ENCODE results near the gene PATJ.
A peak's percentile ranks its signal among the peaks of the same experiment; 100 is the strongest.
"Not testable (repeated sequence)": the region's sequence is repeated elsewhere in the genome, so short reads cannot be mapped to it uniquely, and the experiment has no call there.

PATJ gene

DNA sequence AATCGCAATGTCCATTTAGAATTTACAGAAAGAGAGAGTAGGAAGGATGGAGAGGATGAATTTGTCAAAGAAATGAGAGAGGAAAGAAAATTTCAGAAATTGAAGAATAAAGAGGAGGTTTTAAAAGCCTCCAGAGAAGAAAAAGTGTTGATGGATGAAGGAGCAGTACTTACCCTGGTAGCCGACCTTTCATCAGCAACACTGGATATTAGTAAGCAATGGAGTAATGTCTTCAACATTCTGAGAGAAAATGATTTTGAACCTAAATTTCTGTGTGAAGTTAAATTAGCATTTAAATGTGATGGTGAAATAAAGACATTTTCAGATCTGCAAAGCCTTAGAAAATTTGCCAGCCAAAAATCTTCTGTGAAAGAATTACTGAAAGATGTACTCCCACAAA lies 464.9 kb downstream of the PATJ start:
- DNase-seq (ENCODE audit: low read depth, low spot score), result no peak

GRCh38 chr1:62208087-62208486 lies 465.8 kb downstream of the PATJ start:
- no peak for DNase-seq (ENCODE audit: low read depth, low spot score)

DNA sequence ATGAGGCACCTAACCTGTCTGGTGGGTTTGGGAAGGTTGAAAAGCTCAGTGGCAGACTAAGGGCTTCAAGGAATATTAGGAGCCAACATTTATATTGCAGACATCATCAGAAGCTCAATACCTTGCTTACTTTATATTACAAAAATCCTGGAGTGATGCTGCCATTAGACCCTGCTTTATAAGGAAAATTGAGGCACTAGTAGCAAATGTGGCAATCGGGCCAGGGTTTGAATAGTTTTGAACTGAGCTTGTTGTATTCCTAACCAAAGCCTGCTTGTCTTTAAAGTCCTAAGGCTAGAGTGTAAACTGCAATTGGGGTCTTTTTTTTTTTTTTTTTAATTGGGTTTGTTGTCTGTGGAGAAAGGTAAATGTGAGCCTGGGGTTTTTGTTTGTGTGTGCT lies 466.7 kb downstream of the PATJ start:
- no peak for DNase-seq (ENCODE audit: low read depth, low spot score)

DNA sequence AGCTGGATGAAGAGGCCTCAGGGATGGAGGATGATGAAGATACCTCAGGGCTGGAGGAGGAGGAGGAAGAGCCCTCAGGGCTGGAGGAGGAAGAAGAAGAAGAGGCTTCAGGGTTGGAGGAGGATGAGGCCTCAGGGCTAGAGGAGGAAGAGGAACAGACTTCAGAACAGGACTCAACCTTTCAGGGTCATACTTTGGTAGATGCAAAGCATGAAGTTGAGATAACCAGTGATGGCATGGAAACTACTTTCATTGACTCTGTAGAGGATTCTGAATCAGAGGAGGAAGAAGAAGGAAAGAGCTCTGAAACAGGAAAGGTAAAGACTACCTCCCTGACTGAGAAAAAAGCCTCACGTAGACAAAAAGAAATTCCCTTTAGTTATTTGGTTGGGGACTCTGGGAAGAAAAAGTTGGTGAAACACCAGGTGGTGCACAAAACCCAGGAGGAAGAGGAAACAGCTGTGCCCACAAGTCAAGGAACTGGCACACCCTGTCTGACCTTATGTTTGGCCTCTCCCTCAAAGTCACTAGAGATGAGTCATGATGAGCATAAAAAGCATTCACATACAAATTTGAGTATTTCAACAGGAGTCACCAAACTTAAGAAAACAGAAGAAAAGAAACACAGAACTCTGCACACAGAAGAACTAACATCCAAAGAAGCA lies 467.8 kb downstream of the PATJ start:
- DNase-seq (ENCODE audit: low read depth, low spot score), result no peak

- DNase-seq (ENCODE audit: low read depth, low spot score), result no peak
These were observed 468.7 kb downstream of the PATJ start for GRCh38 chr1:62210960-62211359.

DNA sequence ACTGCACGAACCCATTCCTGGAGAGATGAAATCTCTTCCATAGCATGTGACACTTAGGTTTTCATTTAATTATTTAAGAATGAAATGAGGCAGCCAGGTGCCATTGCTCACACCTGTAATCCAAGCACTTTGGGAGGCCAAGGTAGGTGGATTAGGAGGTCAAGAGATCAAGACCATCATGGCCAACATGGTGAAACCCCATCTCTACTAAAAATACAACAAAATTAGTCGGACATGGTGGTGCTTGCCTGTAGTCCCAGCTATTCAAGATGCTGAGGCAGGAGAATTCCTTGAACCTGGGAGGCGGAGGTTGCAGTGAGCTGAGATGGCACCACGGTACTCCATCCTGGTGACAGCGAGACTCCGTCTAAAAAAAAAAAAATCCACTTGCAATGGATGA lies 470.1 kb downstream of the PATJ start:
- DNase-seq (ENCODE audit: low read depth, low spot score), result no peak

DNA sequence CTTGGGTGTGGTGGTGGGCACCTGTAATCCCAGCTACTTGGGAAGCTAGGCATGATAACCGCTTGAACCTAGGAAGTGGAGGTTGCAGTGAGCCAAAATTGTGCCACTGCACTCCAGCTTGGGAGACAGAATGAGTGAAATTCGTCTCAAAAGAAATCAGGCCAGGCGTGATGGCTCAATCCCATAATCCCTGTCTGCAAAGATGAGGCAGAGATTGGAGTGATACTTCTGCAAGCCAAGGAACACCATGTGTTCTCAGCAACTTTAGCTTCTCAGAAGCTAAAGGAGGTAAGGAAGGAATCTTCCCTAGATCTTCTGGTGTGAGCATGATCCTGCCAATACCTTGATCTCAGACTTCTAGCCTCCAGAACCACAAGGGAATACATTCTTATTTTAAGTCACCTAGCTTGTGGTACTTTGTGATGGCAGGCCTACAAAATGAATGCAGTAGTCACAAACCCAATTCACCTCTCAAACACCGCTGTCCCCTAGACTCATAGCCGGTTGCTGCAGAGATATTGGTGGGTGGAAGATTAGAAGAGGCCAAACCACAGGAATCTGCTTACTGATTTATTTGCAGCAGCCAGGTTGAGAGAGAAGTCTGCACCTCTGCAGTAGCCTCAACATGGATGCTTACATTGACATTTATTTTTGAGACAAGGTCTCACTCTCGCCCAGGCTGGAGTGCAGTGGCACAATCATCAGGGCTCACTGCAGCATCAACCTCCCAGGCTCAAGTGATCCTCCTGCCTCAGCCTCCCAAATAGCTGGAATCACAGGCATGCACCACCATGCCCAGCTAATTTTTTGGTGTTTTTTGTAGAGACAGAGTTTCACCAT lies 471.0 kb downstream of the PATJ start:
- DNase-seq (ENCODE audit: low read depth, low spot score), result peak; percentile 23

- no peak for DNase-seq (ENCODE audit: low read depth, low spot score)
These were observed 476.3 kb downstream of the PATJ start for GRCh38 chr1:62218604-62219003.

GRCh38 chr1:62220456-62220855 lies 478.2 kb downstream of the PATJ start:
- not testable (repeated sequence) for DNase-seq (ENCODE audit: low read depth, low spot score)

- no peak for DNase-seq (ENCODE audit: low read depth, low spot score)
These were observed 478.9 kb downstream of the PATJ start for GRCh38 chr1:62221171-62221570.

GRCh38 chr1:62222321-62222720 lies 480.0 kb downstream of the PATJ start:
- no peak for DNase-seq (ENCODE audit: low read depth, low spot score)

DNA sequence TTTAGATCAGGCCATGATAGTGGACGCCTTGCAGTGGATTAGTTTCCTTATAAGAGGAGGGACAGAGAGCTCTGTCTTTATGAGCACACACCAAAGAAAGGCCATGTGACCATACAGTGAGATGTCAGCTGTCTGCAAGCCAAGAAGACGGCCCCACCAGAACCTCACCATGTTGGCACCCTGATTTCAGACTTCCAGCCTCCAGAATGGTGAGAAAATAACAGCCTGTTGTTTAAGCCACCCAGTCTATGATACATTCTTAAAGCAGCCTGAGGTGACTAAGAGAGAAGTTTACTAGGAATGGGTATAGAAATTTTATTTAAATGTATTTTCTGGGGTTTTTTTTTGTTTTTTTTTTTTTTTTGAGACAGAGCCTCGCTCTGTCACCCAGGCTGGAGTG lies 481.9 kb downstream of the PATJ start:
- no peak for DNase-seq (ENCODE audit: low read depth, low spot score)

DNA sequence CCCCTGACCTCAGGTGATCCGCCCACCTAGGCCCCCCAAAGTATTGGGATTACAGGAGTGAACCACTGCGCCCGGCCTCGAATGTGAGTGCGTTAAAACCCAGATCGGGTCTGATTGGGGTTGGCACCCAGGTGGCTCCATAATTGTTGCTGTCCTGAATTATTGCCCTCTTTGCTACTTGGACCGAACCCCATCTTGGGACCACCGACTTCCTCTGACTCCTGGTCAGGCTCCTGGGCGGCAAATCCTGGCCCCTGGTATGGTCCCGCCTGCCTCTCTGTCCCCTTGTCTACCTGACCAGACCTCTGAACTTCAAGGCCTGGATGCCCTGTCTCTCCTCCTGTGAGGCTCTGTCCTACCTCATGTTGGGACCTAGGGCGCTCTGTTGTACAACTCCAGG lies 485.2 kb downstream of the PATJ start:
- no peak for DNase-seq (ENCODE audit: low read depth, low spot score)
